Inflammatory macrophage (primary cell): Measurements from ENCODE around the gene ERVW-1.
"Not testable (repeated sequence)": the region's sequence is repeated elsewhere in the genome, so short reads cannot be mapped to it uniquely, and the experiment has no call there.

Source experiments
- DNase-seq, 2 donors: peaks; one replicate each; pipeline ENCODE4 v3.0.0-alpha.2; 2020 to 2022
- total RNA-seq, 18 experiments: gene quantifications; one replicate each; lab custom pipeline; 2026; ENCODE audit warnings: mixed read lengths in 6 of 18, inconsistent platforms in 2 of 18; lab: John Stamatoyannopoulos, UW

Gene ERVW-1
- 0 to 0.12 (median 0) reads per million in 18 experiments for total RNA-seq

DNA sequence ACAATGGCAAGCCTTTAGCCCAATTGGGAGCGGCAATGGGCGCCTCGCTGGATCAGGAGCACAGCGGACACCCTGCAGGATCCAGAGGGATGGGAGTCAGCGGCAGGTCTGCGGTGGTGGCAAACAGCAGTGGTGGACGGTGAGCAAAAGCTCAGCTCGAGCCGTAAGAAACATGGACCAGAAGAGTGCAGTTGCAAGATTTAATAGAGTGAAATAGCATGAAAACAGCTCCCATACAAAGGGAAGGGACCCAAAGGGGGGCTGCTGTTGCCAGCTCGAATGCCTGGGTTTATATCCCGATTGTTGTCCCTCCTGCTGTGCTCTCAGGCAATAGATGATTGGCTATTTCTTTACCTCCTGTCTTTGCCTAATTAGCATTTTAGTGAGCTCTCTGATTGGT is at the start of gene ERVW-1:
Gene ERVW-1 (minus strand): TSS at position 266 of the 400 bp plus-strand sequence. CDS start 7,565 bp downstream, outside the sequence.
- DNase-seq = not testable (repeated sequence)

GRCh38 chr7:92523110-92523509 is 45.4 kb upstream of the ERVW-1 start:
- DNase-seq = no peak

- DNase-seq = peak in 1 of 2 donors; percentile 8
These were observed 42.3 kb upstream of the ERVW-1 start for GRCh38 chr7:92520024-92520423.

DNA sequence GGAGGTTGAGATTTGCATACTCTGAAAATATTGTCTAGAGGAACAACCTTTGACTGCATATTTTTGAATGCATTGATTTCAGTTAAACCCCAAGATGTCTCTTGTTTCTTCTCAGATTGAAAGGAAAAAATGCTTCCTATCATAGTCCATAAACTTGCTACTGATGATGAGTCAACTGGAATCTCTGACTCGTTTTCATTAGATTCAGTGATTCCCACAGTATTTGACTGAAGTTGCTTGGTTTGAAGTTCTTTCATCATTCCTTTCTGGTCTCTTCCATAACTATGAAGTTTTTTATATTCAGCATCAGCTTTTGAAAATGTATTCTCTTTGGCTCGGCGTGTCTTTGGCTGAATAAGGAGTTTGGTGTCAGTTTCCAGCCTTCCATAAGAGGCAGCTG is 39.9 kb upstream of the ERVW-1 start:
- no peak for DNase-seq

- DNase-seq = no peak
These were observed 35.6 kb upstream of the ERVW-1 start for GRCh38 chr7:92513167-92513902.

DNA sequence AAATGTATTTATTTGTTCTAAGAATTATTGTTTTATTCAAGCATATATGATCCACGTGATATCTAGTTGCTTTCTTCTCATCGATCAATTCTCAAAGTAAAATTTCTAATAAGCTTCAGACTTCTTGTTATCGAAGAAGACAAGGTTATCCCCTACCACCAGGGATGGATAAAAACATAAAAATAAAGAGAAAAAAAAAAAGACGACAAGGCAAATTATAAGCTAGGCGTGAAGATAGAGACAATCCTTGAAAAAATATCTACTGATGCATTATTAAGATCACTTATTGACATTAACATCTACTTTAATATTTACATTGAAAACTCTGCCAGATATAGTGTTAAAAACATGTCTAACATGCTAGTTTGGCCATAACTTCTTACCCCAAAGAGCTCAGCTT is 31.2 kb upstream of the ERVW-1 start:
- no peak for DNase-seq

DNA sequence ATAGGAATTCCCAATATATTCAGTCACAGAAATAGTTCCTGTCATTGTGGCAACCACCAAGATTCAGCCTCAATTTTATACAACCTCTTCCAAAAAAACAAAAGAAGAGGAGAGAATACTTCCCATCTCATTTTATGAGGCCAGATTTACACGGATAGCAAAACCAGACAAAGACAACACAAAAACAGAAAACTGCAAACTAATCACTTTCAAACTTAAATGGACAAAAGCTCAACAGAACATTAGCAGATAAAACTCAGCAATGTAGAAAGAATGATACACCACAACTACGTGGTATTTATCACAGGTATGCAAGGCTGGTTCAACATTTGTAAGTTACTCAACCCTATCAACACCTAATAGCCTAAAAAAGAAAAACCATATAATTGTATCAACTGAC is 28.6 kb upstream of the ERVW-1 start:
- no peak for DNase-seq

DNA sequence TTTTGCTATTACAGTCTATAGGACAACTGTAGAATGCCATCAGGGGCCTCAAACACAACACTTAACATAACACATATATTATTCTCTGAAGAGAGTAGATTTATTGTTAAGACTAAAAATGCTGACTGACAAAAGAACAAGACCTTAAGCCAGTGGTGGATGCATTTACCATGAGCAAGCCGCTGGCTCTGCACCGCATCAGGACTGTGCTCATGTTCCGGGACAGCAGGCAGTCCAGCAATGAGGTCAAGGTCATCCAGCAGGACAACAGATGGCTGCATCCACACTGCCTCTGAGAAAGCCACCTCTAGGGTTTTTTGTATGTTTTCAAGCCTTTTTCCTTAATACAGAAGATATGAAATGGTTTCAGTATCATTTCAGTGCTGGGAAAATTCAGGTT is 26.8 kb upstream of the ERVW-1 start:
- DNase-seq = no peak

- no peak for DNase-seq
These were observed 26.0 kb upstream of the ERVW-1 start for GRCh38 chr7:92503767-92504166.

GRCh38 chr7:92498557-92498956 is 20.8 kb upstream of the ERVW-1 start:
- DNase-seq = no peak

GRCh38 chr7:92496876-92497275 is 19.1 kb upstream of the ERVW-1 start:
- no peak for DNase-seq

DNA sequence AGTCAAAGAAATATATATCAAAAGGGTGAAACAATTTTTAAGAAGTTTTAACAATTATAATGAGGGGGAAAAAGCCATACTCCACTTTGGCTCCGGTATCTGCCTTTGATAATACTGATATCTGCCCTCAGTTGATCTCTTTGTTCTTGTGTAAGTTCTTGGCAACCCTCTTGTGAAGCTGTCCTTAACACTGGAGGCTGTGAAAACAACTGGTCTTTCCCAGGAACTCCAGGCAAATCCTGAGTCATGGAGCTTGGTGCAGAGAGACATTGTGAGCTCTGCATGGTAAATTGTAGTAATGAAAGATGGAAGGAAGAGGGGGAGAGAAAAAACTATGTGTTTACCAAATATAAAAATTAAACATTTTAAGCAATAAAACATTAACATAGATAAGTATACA is 11.9 kb upstream of the ERVW-1 start:
- no peak for DNase-seq

GRCh38 chr7:92487804-92488203 is 10.1 kb upstream of the ERVW-1 start:
- DNase-seq = no peak

DNA sequence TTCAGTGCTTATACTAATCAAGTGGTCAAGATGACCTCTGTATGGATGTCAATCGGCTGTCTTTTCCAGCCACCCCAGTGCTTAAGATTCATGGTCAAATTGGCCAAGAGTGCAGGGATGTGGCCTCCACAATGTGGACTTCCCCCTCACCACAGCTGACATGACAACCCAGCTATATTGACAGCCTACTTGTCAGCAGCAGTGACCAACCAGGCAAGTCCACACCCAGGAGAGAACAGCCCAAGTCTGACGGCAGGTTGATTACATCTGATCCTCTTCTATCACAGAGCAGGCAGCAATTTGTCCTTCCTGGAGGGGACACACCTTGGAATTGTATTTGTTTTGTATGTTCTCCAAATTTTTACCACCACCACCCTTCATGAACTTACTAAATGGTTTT is 8.2 kb upstream of the ERVW-1 start:
- no peak for DNase-seq

DNA sequence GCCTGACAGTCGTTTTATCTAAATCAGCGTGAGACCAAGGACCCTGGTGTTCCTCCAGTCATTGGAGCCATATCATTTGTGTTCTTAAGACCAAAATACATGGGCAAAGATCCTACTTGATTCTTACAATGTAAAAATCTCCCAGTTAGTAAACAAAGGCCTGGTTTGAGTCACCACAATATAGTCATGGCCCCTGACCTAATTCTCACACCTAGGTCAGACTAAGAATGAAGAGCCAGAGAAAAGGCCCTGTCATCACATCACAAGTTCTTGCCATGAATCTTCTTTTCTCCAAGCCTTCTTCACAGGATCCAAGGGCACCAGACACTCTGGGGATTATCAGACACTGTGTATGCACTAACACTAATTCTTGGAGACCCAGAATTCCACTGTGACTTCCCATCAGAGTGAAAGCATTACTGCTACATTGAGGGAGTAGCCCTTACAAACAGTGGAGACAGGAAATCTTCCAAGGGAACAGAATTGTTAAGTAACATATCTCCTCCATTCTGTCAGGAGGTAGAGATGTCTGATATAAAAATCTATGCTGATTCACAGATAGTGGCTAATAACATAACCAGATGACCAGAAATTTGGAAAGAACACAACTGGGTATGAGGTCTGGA is 7.6 kb upstream of the ERVW-1 start:
- DNase-seq = no peak

- not testable (repeated sequence) for DNase-seq
These were observed 6.5 kb upstream of the ERVW-1 start for GRCh38 chr7:92484226-92484625.

GRCh38 chr7:92483624-92484023 is 5.9 kb upstream of the ERVW-1 start:
- DNase-seq = not testable (repeated sequence)

DNA sequence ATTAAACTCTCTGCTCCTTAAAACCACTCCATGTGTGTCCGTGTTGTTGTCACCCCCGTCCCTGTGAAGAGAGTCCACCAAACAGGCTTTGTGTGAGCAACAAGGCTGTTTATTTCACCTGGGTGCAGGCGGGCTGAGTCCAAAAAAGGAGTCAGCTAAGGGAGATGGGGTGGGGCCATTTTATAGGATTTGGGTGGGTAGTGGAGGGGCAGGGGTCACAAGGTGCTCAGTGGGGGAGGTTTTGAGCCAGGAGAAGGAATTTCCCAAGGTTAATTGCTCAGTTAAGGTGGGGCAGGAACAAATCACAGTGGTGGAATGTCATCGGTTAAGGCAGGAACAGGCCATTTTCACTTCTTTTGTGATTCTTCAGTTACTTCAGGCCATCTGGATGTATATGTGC is 1.4 kb upstream of the ERVW-1 start:
- DNase-seq = not testable (repeated sequence)

DNA sequence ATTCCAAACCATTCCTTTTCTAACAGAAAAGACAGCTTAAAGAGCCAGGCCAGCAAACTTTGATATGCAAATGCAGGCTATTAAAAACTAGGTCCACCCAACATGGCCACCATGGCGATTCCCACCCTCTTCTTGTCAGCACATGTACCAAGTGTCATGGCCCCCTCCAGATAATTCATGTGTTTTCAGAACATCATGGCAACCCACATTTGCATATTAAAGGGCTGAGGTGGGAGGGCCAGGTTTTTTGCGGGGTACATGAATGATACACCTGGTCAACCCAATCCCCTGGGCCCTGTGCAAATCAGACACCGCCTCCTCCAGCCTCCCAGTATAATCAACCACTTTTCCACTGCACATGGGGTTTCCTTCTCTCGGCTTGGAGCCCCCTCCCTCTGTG is 965 bp upstream of the ERVW-1 start:
- DNase-seq = no peak

GRCh38 chr7:92478095-92478494 is 349 bp upstream of the ERVW-1 start:
- no peak for DNase-seq

DNA sequence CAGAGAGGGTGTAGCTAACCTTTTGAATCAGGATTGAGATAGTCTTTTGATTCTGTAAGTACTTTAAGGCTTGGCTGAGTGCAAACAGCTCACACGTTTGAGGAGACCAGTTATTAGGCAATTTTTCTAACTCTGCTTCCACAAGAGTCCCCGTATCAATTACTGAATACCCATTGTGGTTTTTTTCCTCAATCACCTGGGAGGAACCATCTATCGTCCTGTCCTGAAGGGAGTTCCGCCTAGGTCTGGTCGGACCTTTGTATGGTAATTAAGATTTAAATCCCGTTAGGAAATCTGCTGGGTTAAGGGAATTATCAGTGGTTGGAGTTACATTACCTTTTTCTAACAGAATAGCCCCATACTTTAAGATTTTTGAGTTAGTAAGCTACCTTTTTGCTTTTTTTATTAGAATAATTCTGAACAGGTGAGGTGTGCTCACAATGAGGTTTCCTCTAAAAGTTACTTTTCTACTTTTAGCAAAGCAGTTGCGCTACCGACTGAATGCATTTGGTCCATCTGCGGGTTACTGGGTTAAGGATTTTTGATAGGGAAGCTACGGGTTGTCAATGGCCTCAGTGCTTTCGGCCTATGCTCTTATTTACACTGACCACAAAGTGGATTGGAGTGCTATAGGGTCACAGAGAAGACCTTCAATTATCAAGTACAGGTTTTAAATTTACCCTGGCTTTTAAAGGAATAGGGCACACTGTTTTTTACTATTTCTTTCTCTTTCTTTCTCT is 1.7 kb downstream of the ERVW-1 start:
- not testable (repeated sequence) for DNase-seq

GRCh38 chr7:92475261-92475770 is 2.4 kb downstream of the ERVW-1 start:
- not testable (repeated sequence) for DNase-seq

DNA sequence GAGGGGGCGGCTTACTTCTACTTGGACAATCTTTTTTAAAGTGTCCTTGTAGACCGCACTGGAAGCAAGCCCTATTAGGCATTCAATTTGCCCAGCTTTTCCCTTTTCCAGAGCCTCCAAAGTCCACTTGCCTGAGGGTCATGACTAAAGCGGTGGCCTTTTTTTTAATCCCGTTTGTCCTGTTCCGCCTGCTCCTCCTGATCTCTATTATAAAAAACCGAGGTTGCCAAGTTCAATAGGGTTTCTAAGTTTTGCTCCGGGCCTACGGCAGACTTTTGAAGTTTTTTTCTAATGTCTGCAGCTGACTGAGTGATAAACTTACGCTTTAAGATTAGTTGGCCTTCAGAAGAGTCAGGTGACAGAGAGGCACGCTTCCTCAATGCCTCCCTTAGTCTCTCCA is 3.8 kb downstream of the ERVW-1 start:
- not testable (repeated sequence) for DNase-seq
